Activated naive CD4-positive, alpha-beta T cell treated with anti-CD3 and anti-CD28 coated beads for 36 hours (primary cell): ENCODE data around the gene NAA20. TPM values are rescaled to one million over a fixed set of nuclear protein-coding genes. Genes with fewer than 3 reads are reported as not detected.

Experiments used
- CTCF ChIA-PET: fragments of 350-600 bp; sonication (Branson Sonifier 250); formaldehyde crosslinking; loops from one replicate; lab custom pipeline; 2021; ENCODE audit warnings: antibody characterized with exemption; lab: Charles Lee
- DNase-seq: peaks from one replicate; pipeline ENCODE4 v3.0.0-alpha.2; 2020
- H3K27ac Mint-ChIP-seq: one replicate; pipeline ENCODE4 v1.8.0; 2021; ENCODE audit warnings: mild to moderate bottlenecking, mixed read lengths
- H3K27me3 Mint-ChIP-seq: one replicate; pipeline ENCODE4 v1.8.0; 2021; ENCODE audit warnings: low read depth, mixed read lengths
- H3K36me3 Mint-ChIP-seq: one replicate; pipeline ENCODE4 v1.8.0; 2021; ENCODE audit warnings: low read depth, mixed read lengths
- H3K4me1 Mint-ChIP-seq: one replicate; pipeline ENCODE4 v1.8.0; 2021; ENCODE audit warnings: low read depth, mixed read lengths
- H3K4me3 Mint-ChIP-seq: one replicate; pipeline ENCODE4 v1.8.0; 2021; ENCODE audit warnings: mild to moderate bottlenecking, moderate library complexity, mixed read lengths
- H3K9me3 Mint-ChIP-seq: one replicate; pipeline ENCODE4 v1.8.0; 2021; ENCODE audit warnings: mixed read lengths
- intact Hi-C: fragments of 100-400 bp; cut with micrococcal nuclease; formaldehyde crosslinking; loops from one replicate; pipeline ENCODE4 v1.15.1; 2023
- total RNA-seq, 2 experiments: library from RNA; stranded (reverse); gene quantifications; one replicate each; pipeline ENCODE4 v1.2.3, GENCODE V29; 2021

NAA20 gene
- total RNA-seq, 2 experiments from 2014 or later = 59.5 to 65.5 TPM

- Mint-ChIP-seq H3K27ac (no peak overlapping the region), H3K4me3 (peak overlapping the region; percentile 2), H3K27me3 (peaks cover 13% of the 10 kb centered on the region), H3K4me1 (peaks cover 5% of the 10 kb centered on the region), H3K36me3 (no peaks in the 10 kb centered on the region), H3K9me3 (no peaks in the 10 kb centered on the region)
- intact Hi-C loops = loop anchor here (10.0 kb wide), 2 partner anchors 705 to 1875 kb away; partner anchors contain the start of genes KAT14, PET117 and RALGAPA2
- CTCF ChIA-PET = no interaction called here
- no peak for DNase-seq
Measured at GRCh38 chr20:20009784-20010253, 7.3 kb upstream of the NAA20 start.

DNA sequence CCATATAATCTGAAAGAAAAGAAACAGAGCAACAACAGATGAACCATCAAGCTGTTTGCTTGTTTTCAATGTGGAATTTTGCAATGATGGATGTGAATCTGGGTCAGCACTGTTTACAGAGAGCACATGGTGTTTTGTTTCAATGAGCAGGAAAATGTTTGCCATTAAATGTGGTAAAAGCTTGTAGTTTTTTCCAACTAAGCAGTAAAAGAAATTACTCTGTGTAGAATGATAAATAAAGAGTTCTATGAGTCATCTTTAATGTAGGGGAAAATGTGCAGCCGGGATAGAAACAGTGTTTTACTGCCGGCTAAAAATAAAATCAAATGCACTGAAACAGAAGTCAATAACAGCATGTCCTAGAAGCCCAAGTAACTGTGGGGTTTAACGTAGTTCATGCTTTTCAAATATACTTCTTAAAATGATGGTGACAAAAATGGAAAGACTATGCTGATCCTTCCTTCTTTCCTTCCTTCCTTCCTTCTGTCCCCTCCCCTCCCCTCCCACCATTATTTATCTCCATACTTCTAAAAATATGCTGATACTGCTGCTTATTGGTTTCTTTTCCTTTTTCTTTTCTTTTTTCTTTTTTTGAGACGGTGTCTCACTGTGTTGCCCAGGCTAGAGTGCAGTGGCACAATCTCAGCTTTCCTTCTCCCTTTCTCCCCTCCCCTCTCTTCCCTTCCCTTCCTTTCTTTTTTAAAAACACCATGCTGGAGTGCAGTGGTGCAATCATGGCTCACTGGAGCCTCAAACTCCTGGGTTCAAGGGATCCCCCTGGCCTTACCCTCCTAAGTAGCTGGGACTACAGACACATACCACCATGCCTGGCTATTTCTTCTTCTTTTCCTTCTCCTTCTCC, 6.3 kb upstream of the NAA20 start:
- no peak for DNase-seq
- Mint-ChIP-seq H3K27me3 (peaks cover 7% of the 10 kb centered on the region), H3K4me3 (no peak overlapping the region), H3K9me3 (no peaks in the 10 kb centered on the region), H3K27ac (no peak overlapping the region), H3K4me1 (peaks cover 8% of the 10 kb centered on the region), H3K36me3 (no peaks in the 10 kb centered on the region)
- CTCF ChIA-PET = interaction anchor here (0.6 to 0.7 kb wide), 2 partner anchors 12 to 1267 kb away, joined by 3 read pairs; no protein-coding TSS in a partner anchor
- intact Hi-C loops = loop anchor here (10.0 kb wide), 2 partner anchors 704 to 1876 kb away; partner anchors contain the start of genes KAT14, PET117 and RALGAPA2

DNA sequence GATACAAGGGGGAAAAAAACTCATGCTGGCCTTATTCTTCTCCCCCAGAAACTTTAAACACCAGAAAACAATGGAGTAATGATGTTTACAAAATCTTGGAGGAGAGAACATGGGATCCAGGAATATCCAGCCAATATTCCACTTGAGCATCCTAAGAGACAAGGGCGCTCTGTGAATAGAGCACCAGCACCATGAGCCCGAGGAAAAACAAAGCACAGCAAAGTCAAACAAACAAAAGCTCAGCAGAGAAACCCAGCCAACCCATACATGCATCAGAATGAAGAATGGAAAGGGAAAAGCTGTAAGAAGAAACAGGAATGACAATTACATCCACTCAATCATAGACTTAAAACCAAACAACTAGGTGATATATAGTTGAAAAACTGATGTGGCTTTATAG, 4.6 kb upstream of the NAA20 start:
- CTCF ChIA-PET = interaction anchor here (0.6 kb wide), 1 partner anchor 9 kb away, joined by 3 read pairs; no protein-coding TSS in a partner anchor
- no peak for DNase-seq
- Mint-ChIP-seq H3K27me3 (peaks cover 3% of the 10 kb centered on the region), H3K9me3 (no peaks in the 10 kb centered on the region), H3K36me3 (peaks cover 2% of the 10 kb centered on the region), H3K4me3 (no peak overlapping the region), H3K27ac (no peak overlapping the region), H3K4me1 (peaks cover 15% of the 10 kb centered on the region)
- intact Hi-C loops = loop anchor here (10.0 kb wide), 2 partner anchors 702 to 1878 kb away; partner anchors contain the start of genes KAT14, PET117 and RALGAPA2

DNA sequence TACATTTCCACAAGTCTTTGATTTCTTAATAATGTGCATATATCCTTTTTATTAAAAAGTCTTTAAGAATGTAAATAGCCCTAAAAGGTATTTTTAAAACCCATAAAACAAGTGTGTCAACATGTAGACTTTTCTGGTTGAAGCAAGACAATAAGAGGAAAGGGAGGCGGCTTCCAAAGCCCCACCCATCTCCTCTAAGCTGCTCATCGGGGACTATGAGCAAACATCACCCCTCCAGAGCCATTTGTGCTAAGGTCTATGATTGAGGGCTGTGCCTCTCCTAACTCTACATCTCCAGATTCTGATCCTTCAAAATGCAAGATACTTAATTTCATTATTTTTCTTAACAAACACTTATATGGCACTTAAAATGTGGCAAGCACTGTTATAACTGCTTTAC, 2.5 kb upstream of the NAA20 start:
- no peak overlapping the region for H3K4me3 Mint-ChIP-seq
- CTCF ChIA-PET = interaction anchor here (1.1 to 5.0 kb wide), 2 partner anchors 20 to 38 kb away, joined by 6 to 18 read pairs; partner anchors contain the start of genes CFAP61 and CRNKL1
- no peaks in the 10 kb centered on the region for H3K9me3 Mint-ChIP-seq
- intact Hi-C loops = loop anchor here (5.0 to 10.0 kb wide), 3 partner anchors 700 to 1880 kb away; partner anchors contain the start of genes KAT14, PET117, RALGAPA2 and SMIM26
- H3K27me3 Mint-ChIP-seq = no peaks in the 10 kb centered on the region
- peak; percentile 61 for DNase-seq
- H3K27ac Mint-ChIP-seq = no peak overlapping the region
- H3K36me3 Mint-ChIP-seq = peaks cover 8% of the 10 kb centered on the region
- peaks cover 32% of the 10 kb centered on the region for H3K4me1 Mint-ChIP-seq

GRCh38 chr20:20017844-20018185, 653 bp downstream of the NAA20 start:
- Mint-ChIP-seq H3K4me1 (peaks cover 59% of the 10 kb centered on the region), H3K27ac (peak overlapping the region; percentile 40), H3K27me3 (no peaks in the 10 kb centered on the region), H3K9me3 (no peaks in the 10 kb centered on the region), H3K4me3 (peak overlapping the region; percentile 88), H3K36me3 (peaks cover 10% of the 10 kb centered on the region)
- DNase-seq = peak; percentile 41
- intact Hi-C loops = loop anchor here (1.0 to 10.0 kb wide), 6 partner anchors 34 to 1883 kb away; partner anchors contain the start of genes CFAP61, CRNKL1, KAT14 and PET117
- CTCF ChIA-PET = interaction anchor here (1.4 to 5.0 kb wide), 2 partner anchors 13 to 34 kb away, joined by 5 to 18 read pairs; partner anchors contain the start of genes CFAP61 and CRNKL1

DNA sequence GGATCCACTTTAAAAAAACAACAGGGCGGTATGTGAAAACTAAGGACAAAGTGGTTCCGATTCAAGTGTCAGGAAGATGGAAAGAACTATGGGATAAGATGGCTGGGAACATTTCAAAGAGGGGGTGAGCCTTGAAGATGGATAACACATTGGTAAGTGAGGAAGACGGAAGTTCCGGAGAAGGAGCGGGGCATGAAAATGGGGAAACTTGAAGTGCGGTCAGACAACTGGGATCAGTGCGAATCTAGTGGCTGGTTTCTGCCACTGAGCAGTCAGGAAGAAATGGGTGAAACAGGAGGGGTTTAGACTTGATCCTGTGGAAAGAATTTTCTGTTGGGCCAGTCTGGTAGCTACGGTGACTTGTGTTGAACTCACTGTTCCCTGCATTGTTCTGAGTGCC, 1.2 kb downstream of the NAA20 start:
- H3K27ac Mint-ChIP-seq = peak overlapping the region; percentile 40
- peak overlapping the region; percentile 88 for H3K4me3 Mint-ChIP-seq
- peaks cover 10% of the 10 kb centered on the region for H3K36me3 Mint-ChIP-seq
- intact Hi-C loops = loop anchor here (5.0 to 10.0 kb wide), 3 partner anchors 696 to 1884 kb away; partner anchors contain the start of genes KAT14, PET117, RALGAPA2 and SMIM26
- no peaks in the 10 kb centered on the region for H3K9me3 Mint-ChIP-seq
- CTCF ChIA-PET = interaction anchor here (5.0 kb wide), 1 partner anchor 34 kb away, joined by 18 read pairs; the partner anchor contains the start of genes CFAP61 and CRNKL1
- H3K27me3 Mint-ChIP-seq = no peaks in the 10 kb centered on the region
- peaks cover 61% of the 10 kb centered on the region for H3K4me1 Mint-ChIP-seq
- DNase-seq = no peak

DNA sequence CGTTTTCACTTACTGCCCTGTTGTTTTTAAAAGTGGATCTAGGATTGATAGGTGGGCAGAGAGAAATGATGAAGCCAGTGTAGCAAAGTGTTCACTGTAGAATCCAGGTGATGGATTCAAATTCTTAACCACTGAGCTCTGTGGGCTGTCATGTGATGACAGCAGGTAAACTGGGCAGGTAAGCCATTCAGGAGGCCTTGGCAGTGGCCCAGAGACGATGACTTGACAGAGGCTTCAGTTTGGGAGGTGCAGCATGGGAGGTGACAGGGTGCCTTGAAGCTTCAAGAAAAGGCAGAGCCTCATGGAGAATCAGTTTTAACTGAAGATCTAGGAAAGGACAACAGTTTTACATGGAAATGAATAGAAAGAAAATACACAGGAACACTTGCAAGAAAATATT, 2.0 kb downstream of the NAA20 start:
- Mint-ChIP-seq H3K27ac (peak overlapping the region; percentile 56), H3K36me3 (peaks cover 14% of the 10 kb centered on the region), H3K9me3 (no peaks in the 10 kb centered on the region), H3K4me1 (peaks cover 67% of the 10 kb centered on the region), H3K4me3 (peak overlapping the region; percentile 88), H3K27me3 (no peaks in the 10 kb centered on the region)
- CTCF ChIA-PET = no interaction called here
- DNase-seq = no peak
- intact Hi-C loops = loop anchor here (5.0 to 10.0 kb wide), 3 partner anchors 696 to 1884 kb away; partner anchors contain the start of genes KAT14, PET117, RALGAPA2 and SMIM26

GRCh38 chr20:20020908-20021307, 3.7 kb downstream of the NAA20 start:
- no peaks in the 10 kb centered on the region for H3K9me3 Mint-ChIP-seq
- peaks cover 60% of the 10 kb centered on the region for H3K4me1 Mint-ChIP-seq
- no peak overlapping the region for H3K4me3 Mint-ChIP-seq
- CTCF ChIA-PET = no interaction called here
- no peak for DNase-seq
- intact Hi-C loops = no loop called here
- H3K27ac Mint-ChIP-seq = peak overlapping the region; percentile 42
- H3K27me3 Mint-ChIP-seq = no peaks in the 10 kb centered on the region
- H3K36me3 Mint-ChIP-seq = peaks cover 14% of the 10 kb centered on the region

GRCh38 chr20:20021835-20022234, 4.7 kb downstream of the NAA20 start:
- H3K4me3 Mint-ChIP-seq = no peak overlapping the region
- H3K27me3 Mint-ChIP-seq = no peaks in the 10 kb centered on the region
- CTCF ChIA-PET = no interaction called here
- intact Hi-C loops = no loop called here
- no peak for DNase-seq
- no peaks in the 10 kb centered on the region for H3K9me3 Mint-ChIP-seq
- peaks cover 56% of the 10 kb centered on the region for H3K4me1 Mint-ChIP-seq
- H3K36me3 Mint-ChIP-seq = peaks cover 15% of the 10 kb centered on the region
- peak overlapping the region; percentile 10 for H3K27ac Mint-ChIP-seq

GRCh38 chr20:20022498-20022897, 5.3 kb downstream of the NAA20 start:
- Mint-ChIP-seq H3K27ac (peak overlapping the region; percentile 63), H3K4me3 (no peak overlapping the region), H3K9me3 (no peaks in the 10 kb centered on the region), H3K36me3 (peaks cover 16% of the 10 kb centered on the region), H3K27me3 (no peaks in the 10 kb centered on the region), H3K4me1 (peaks cover 52% of the 10 kb centered on the region)
- DNase-seq = no peak
- intact Hi-C loops = no loop called here
- CTCF ChIA-PET = no interaction called here

GRCh38 chr20:20023395-20023794, 6.2 kb downstream of the NAA20 start:
- Mint-ChIP-seq H3K36me3 (peaks cover 18% of the 10 kb centered on the region), H3K4me1 (peaks cover 47% of the 10 kb centered on the region), H3K4me3 (no peak overlapping the region), H3K27ac (peak overlapping the region; percentile 3), H3K9me3 (no peaks in the 10 kb centered on the region), H3K27me3 (no peaks in the 10 kb centered on the region)
- no peak for DNase-seq
- CTCF ChIA-PET = no interaction called here
- intact Hi-C loops = no loop called here

- Mint-ChIP-seq H3K4me3 (no peak overlapping the region), H3K4me1 (peaks cover 35% of the 10 kb centered on the region), H3K27ac (no peak overlapping the region), H3K9me3 (no peaks in the 10 kb centered on the region), H3K36me3 (peaks cover 14% of the 10 kb centered on the region), H3K27me3 (no peaks in the 10 kb centered on the region)
- intact Hi-C loops = no loop called here
- CTCF ChIA-PET = no interaction called here
- DNase-seq = no peak
Measured at GRCh38 chr20:20024942-20025341, 7.8 kb downstream of the NAA20 start.
